Activated T-helper 2 cell treated with anti-CD3 and anti-CD28 coated beads, Interferon-gamma antibody, Interleukin-2, Interleukin-4, amounts not matched to agents 10 μg/mL and 5 μg/mL and 100 μg/mL, durations not matched to agents 14 hours and 24 hours and 36 hours (primary cell): ENCODE measurements around the gene ANKRD44. TPM values are rescaled to one million over a fixed set of nuclear protein-coding genes. Genes with fewer than 3 reads are reported as not detected.
"Not testable (repeated sequence)": the region's sequence is repeated elsewhere in the genome, so short reads cannot be mapped to it uniquely, and the experiment has no call there.

ENCODE experiments used
- DNase-seq: peaks from one replicate; pipeline ENCODE4 v3.0.0; 2021; ENCODE audit warnings: low spot score
- H3K27ac Mint-ChIP-seq: one replicate; pipeline ENCODE4 v1.8.0; 2021; ENCODE audit warnings: mixed read lengths
- H3K27me3 Mint-ChIP-seq: one replicate; pipeline ENCODE4 v1.8.0; 2021; ENCODE audit warnings: low read depth, mixed read lengths
- H3K36me3 Mint-ChIP-seq: one replicate; pipeline ENCODE4 v1.8.0; 2021; ENCODE audit warnings: low read depth, mixed read lengths
- H3K4me1 Mint-ChIP-seq: one replicate; pipeline ENCODE4 v1.8.0; 2021; ENCODE audit warnings: low read depth, mixed read lengths
- H3K4me3 Mint-ChIP-seq: one replicate; pipeline ENCODE4 v1.8.0; 2021; ENCODE audit warnings: low read depth, mild to moderate bottlenecking, moderate library complexity, mixed read lengths
- H3K9me3 Mint-ChIP-seq: one replicate; pipeline ENCODE4 v1.8.0; 2021; ENCODE audit warnings: mixed read lengths
- intact Hi-C: fragments of 100-400 bp; cut with micrococcal nuclease; formaldehyde crosslinking; loops from one replicate; pipeline ENCODE4 v1.15.1; 2023
- total RNA-seq: library from RNA; stranded (reverse); gene quantifications from 2 replicates; pipeline ENCODE4 v1.2.3, GENCODE V29; 2022

The ANKRD44 gene
- total RNA-seq, 1 donor from 2014 or later, result 120 TPM

DNA sequence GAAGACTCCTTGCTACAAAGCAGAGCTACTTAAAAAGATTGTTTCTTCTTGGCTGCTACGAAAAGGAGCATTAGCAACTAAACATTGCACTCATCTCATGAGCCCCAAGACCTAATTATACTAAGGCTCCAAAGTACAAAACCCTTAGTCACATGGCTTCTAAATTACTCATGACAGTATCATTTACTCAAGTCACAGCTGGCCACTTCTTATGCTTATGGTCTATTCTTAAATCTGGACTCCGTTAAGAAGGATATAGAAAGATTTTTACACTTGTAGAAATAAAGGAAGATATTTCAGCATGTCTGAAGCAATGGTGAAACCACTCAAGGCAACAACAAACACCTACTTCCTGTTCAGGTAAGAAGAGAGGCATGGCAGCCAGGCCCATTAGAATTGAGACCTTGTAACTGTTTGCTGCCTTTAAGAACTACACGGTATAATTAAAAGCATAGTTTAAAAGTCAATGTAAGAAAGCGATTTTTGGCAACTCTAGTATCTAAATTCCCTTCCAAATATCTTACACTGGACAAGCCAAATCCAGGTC is 12.7 kb downstream of the ANKRD44 start:
- H3K36me3 Mint-ChIP-seq, result peaks cover 66% of the 10 kb centered on the region
- H3K9me3 Mint-ChIP-seq, result peaks cover 10% of the 10 kb centered on the region
- peak overlapping the region; percentile 28 for H3K4me3 Mint-ChIP-seq
- H3K27ac Mint-ChIP-seq, result peak overlapping the region; percentile 81
- intact Hi-C loops, result loop anchor here (2.0 to 10.0 kb wide), 3 partner anchors 39 to 1033 kb away; no protein-coding TSS in a partner anchor
- no peak for DNase-seq
- H3K4me1 Mint-ChIP-seq, result peaks cover 91% of the 10 kb centered on the region
- no peaks in the 10 kb centered on the region for H3K27me3 Mint-ChIP-seq

DNA sequence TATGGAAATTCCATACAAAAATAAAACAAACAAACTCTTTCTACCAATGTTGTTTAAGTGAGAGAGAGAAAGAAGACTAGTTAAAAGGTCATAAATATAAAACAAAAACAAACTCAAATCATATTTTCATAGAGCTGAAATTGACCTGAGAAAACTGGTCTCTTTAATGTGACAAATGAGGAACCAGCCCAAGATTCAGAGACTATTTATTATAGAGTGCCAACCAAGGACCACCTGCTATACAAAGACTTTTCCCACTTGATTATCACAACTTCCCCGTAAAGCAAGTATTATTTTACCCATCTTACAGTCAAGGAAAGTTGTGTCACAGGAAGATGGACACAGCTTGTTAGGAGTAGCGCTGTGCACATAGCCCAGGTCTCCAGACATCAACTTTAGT is 13.3 kb downstream of the ANKRD44 start:
- peak overlapping the region; percentile 81 for H3K27ac Mint-ChIP-seq
- intact Hi-C loops, result loop anchor here (2.0 to 10.0 kb wide), 3 partner anchors 38 to 1032 kb away; no protein-coding TSS in a partner anchor
- H3K4me3 Mint-ChIP-seq, result peak overlapping the region; percentile 41
- H3K9me3 Mint-ChIP-seq, result peaks cover 10% of the 10 kb centered on the region
- no peak for DNase-seq
- H3K36me3 Mint-ChIP-seq, result peaks cover 67% of the 10 kb centered on the region
- H3K27me3 Mint-ChIP-seq, result no peaks in the 10 kb centered on the region
- H3K4me1 Mint-ChIP-seq, result peaks cover 92% of the 10 kb centered on the region

DNA sequence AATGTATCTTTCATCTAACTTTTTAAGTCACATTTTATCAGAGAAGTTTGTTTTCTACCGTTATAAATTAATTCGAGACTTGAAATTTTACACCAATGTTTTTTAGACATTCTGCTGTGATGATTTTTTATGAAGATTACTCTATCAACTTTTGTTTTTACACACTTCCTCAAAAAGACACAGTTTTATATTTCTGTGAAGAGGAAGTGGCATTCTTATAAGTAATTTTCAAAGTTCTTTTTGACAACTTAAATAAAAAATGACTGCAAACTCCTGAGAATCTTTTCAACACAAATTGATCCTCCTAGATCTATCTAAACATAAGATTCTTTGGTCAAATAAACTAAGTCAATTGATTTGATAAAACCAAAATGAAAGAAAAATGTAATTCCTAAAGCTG is 13.7 kb downstream of the ANKRD44 start:
- no peak for DNase-seq
- Mint-ChIP-seq H3K9me3 (peaks cover 12% of the 10 kb centered on the region), H3K27me3 (no peaks in the 10 kb centered on the region), H3K4me1 (peaks cover 92% of the 10 kb centered on the region), H3K27ac (peak overlapping the region; percentile 81), H3K36me3 (peaks cover 68% of the 10 kb centered on the region), H3K4me3 (peak overlapping the region; percentile 41)
- intact Hi-C loops, result loop anchor here (1.0 to 10.0 kb wide), 4 partner anchors 10 to 1032 kb away; no protein-coding TSS in a partner anchor

GRCh38 chr2:197294260-197294659 is 16.3 kb downstream of the ANKRD44 start:
- peaks cover 65% of the 10 kb centered on the region for H3K36me3 Mint-ChIP-seq
- intact Hi-C loops, result loop anchor here (1.0 to 10.0 kb wide), 4 partner anchors 10 to 1029 kb away; no protein-coding TSS in a partner anchor
- DNase-seq, result no peak

GRCh38 chr2:197293252-197294007 is 17.1 kb downstream of the ANKRD44 start:
- H3K4me1 Mint-ChIP-seq, result peaks cover 80% of the 10 kb centered on the region
- peaks cover 61% of the 10 kb centered on the region for H3K36me3 Mint-ChIP-seq
- H3K27ac Mint-ChIP-seq, result peak overlapping the region; percentile 94
- no peaks in the 10 kb centered on the region for H3K27me3 Mint-ChIP-seq
- H3K4me3 Mint-ChIP-seq, result peak overlapping the region; percentile 79
- peaks cover 19% of the 10 kb centered on the region for H3K9me3 Mint-ChIP-seq
- no peak for DNase-seq
- intact Hi-C loops, result loop anchor here (1.0 to 10.0 kb wide), 4 partner anchors 11 to 1029 kb away; no protein-coding TSS in a partner anchor

More at GRCh38 chr2:197294260-197294659, 16.3 kb downstream of the ANKRD44 start:
- Mint-ChIP-seq H3K4me3 (peak overlapping the region; percentile 79), H3K9me3 (peaks cover 16% of the 10 kb centered on the region), H3K4me1 (peaks cover 84% of the 10 kb centered on the region), H3K27ac (peak overlapping the region; percentile 94), H3K27me3 (no peaks in the 10 kb centered on the region)

DNA sequence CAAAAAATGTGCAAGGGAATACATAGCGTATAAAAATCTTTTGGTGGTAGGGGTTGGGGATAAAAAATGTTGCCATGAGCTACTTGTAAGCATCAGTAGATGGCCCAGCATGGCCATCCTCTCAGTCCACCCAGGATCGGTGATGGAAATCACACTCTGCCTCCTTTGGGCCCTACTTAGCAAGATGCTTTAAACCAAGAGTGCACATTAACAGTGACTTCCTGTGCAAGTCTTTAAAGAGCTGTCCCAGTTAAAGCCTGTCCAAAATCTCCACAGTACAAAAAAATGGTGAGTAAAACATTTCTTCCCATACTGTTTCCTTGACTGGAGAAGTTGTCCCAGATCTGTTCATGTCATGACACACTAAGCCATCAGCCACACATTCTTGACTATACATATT is 18.0 kb downstream of the ANKRD44 start:
- Mint-ChIP-seq H3K27ac (peak overlapping the region; percentile 94), H3K9me3 (peaks cover 13% of the 10 kb centered on the region), H3K27me3 (no peaks in the 10 kb centered on the region), H3K4me3 (peak overlapping the region; percentile 79), H3K36me3 (peaks cover 57% of the 10 kb centered on the region), H3K4me1 (peaks cover 78% of the 10 kb centered on the region)
- DNase-seq, result no peak
- intact Hi-C loops, result loop anchor here (10.0 kb wide), 1 partner anchor 1028 kb away; no protein-coding TSS in a partner anchor

- Mint-ChIP-seq H3K27ac (peak overlapping the region; percentile 97), H3K36me3 (peaks cover 52% of the 10 kb centered on the region), H3K4me3 (peak overlapping the region; percentile 65), H3K4me1 (peaks cover 61% of the 10 kb centered on the region), H3K9me3 (peaks cover 16% of the 10 kb centered on the region)
- DNase-seq, H3K27me3 Mint-ChIP-seq: not testable (repeated sequence)
- intact Hi-C loops, result loop anchor here (1.0 kb wide), 1 partner anchor 9 kb away; no protein-coding TSS in a partner anchor
Observed at GRCh38 chr2:197287596-197287932, 23.0 kb downstream of the ANKRD44 start.

DNA sequence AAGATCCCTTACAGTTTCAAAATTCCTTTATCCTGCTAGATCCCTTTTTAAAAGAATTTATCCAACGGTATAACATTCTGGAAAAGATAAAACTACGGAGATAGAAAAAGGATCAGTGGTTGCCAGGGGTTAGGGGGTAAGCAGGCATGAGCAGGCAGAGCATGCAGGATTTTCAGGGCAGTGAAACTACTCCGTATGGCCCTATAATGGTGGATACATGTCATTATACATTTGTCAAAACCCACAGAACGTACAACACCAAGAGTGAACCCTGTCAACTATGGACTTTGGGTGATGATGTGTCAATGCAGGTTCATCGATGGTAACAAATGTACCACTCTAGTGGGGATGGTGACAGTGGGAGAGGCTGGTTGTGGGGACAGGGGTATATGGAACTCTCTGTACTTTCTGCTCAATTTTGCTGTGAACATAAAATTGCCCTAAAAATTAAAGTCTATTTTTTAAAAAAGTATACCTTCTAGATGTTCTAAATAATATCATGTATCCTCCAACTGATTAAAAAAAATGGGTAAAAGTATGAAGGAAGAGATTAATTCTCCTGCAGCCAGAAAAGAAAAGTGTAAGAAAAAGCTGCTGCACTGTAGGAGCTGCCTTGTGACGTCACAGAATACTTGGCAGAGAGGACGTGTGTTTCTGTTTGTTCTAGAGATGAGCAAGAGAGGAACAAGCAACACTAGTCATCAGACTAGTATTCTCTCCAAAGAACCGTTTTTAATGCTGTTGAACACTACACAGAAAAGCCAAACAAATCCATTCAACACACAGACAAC is 23.6 kb downstream of the ANKRD44 start:
- Mint-ChIP-seq H3K27ac (peak overlapping the region; percentile 97), H3K36me3 (peaks cover 50% of the 10 kb centered on the region), H3K4me3 (peak overlapping the region; percentile 65), H3K4me1 (peaks cover 59% of the 10 kb centered on the region), H3K9me3 (peaks cover 16% of the 10 kb centered on the region), H3K27me3 (no peaks in the 10 kb centered on the region)
- intact Hi-C loops, result loop anchor here (1.0 kb wide), 1 partner anchor 9 kb away; no protein-coding TSS in a partner anchor
- no peak for DNase-seq

DNA sequence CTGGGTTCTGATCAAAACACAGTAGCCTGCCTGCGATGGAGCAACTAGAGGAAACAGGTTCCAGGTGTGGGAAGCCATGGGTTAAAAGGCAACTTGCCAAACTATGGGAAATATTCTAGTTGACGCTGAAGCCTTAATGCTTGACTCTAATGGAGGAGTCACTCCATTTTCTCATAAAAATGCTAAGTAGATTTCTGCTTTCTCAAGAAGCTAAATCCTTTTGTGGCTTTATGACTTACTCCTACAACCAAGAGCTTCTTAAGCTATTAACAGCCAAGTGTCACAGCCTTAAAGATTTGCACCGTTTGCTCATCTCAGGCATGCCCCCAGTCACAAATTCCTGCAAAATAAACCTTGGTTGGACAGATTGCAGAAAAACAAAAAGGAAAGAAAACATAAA is 25.2 kb downstream of the ANKRD44 start:
- peaks cover 45% of the 10 kb centered on the region for H3K36me3 Mint-ChIP-seq
- H3K27me3 Mint-ChIP-seq, result no peaks in the 10 kb centered on the region
- DNase-seq, result no peak
- no peak overlapping the region for H3K4me3 Mint-ChIP-seq
- peak overlapping the region; percentile 24 for H3K27ac Mint-ChIP-seq
- H3K4me1 Mint-ChIP-seq, result peaks cover 63% of the 10 kb centered on the region
- peaks cover 11% of the 10 kb centered on the region for H3K9me3 Mint-ChIP-seq
- intact Hi-C loops, result loop anchor here (1.0 kb wide), 1 partner anchor 16 kb away; no protein-coding TSS in a partner anchor

- DNase-seq, result no peak
- Mint-ChIP-seq H3K4me3 (no peak overlapping the region), H3K27me3 (no peaks in the 10 kb centered on the region), H3K9me3 (peaks cover 11% of the 10 kb centered on the region), H3K4me1 (peaks cover 64% of the 10 kb centered on the region), H3K27ac (peak overlapping the region; percentile 16), H3K36me3 (peaks cover 45% of the 10 kb centered on the region)
- intact Hi-C loops, result loop anchor here (1.0 kb wide), 1 partner anchor 16 kb away; no protein-coding TSS in a partner anchor
Observed at GRCh38 chr2:197284956-197285355, 25.6 kb downstream of the ANKRD44 start.

GRCh38 chr2:197281421-197281820 is 29.2 kb downstream of the ANKRD44 start:
- intact Hi-C loops, result no loop called here

DNA sequence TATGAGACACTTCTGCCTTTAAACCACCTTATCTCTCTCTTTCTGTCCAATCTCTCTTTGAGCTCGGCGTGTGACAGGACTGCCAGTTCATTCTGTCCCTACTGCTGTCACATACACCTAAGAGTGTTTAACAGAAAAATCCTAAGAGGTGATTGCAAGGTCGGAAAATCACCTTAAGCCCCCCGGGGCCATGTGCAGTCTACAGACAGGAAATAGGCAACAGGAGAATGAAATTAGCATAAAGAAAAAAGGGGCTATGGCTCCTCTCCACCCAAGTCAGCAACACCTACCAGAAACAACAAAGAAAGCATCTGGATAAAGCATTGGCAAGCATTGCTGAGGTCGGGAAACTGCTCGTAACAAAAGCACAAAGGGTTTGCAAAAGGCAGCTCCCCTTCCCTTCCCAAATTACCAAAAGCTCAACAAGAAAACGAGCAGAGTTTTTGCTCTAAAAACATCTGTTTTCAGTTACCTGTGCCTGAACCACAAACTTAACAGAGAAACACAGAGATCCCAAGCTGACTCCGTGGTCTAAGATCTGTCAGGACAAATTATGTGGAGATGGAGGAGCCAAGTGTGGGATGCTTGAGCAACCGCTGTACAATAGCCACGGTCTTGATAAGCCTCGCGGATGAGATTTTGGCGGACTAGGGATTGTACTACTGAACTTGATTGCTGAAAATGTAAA is 30.4 kb downstream of the ANKRD44 start:
- peaks cover 61% of the 10 kb centered on the region for H3K4me1 Mint-ChIP-seq
- H3K27ac Mint-ChIP-seq, result peak overlapping the region; percentile 69
- no peak for DNase-seq
- intact Hi-C loops, result no loop called here
- H3K27me3 Mint-ChIP-seq, result no peaks in the 10 kb centered on the region
- H3K36me3 Mint-ChIP-seq, result peaks cover 52% of the 10 kb centered on the region
- H3K4me3 Mint-ChIP-seq, result no peak overlapping the region
- no peaks in the 10 kb centered on the region for H3K9me3 Mint-ChIP-seq

More at GRCh38 chr2:197281421-197281820, 29.2 kb downstream of the ANKRD44 start:
- H3K27ac Mint-ChIP-seq, result no peak overlapping the region
- no peaks in the 10 kb centered on the region for H3K27me3 Mint-ChIP-seq
- H3K4me3 Mint-ChIP-seq, result no peak overlapping the region
- peaks cover 47% of the 10 kb centered on the region for H3K36me3 Mint-ChIP-seq
- H3K9me3 Mint-ChIP-seq, result no peaks in the 10 kb centered on the region
- H3K4me1 Mint-ChIP-seq, result peaks cover 65% of the 10 kb centered on the region
- DNase-seq, result no peak
